Stimulated activated CD4-positive, alpha-beta T cell treated with anti-CD3 and anti-CD28 coated beads, TNF-alpha, amount 100 ng/mL, for 24 hours (primary cell): ENCODE results near the gene GABRQ.
"Not testable (repeated sequence)": the region's sequence is repeated elsewhere in the genome, so short reads cannot be mapped to it uniquely, and the experiment has no call there.

Experiments
- DNase-seq, 3 experiments: peaks; one replicate each; pipeline ENCODE4 v3.0.0-alpha.2; 2020; ENCODE audit warnings: low read depth in 3 of 3

The GABRQ gene

GRCh38 chrX:152658302-152658701 is 20.6 kb downstream of the GABRQ start:
- DNase-seq: no peak

DNA sequence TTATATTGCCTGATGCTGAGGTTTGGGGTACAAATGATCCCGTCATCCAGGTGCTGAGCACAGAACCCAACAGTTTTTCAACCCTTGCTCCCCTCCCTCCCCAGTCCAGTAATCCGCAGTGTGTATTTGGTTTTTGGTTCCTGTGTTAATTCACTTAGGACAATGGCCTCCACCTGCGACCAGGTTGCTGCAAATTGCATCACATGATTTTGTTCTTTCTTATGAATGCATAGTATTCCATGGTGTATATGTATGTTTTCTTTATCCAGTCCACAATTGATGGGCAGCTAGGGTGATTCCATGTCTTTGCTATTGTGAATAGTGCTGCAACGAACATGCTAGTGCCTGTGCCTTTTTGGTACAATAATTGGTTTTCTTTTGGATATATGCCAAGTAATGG is 25.4 kb downstream of the GABRQ start:
- no peak for DNase-seq

GRCh38 chrX:152674135-152674534 is 36.4 kb downstream of the GABRQ start:
- DNase-seq: no peak

DNA sequence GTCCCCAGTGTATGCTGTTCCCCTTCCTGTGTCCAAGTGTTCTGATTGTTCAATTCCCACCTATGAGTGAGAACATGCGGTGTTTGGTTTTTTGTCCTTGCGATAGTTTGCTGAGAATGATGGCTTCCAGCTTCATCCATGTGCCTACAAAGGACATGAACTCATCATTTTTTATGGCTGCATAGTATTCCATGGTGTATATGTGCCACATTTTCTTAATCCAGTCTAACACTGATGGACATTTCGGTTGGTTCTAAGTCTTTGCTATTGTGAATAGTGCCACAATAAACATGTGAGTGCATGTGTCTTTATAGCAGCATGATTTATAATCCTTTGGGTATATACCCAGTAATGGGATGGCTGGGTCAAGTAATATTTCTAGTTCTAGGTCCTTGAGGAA is 37.0 kb downstream of the GABRQ start:
- DNase-seq: not testable (repeated sequence)

- DNase-seq: not testable (repeated sequence)
These were observed 43.3 kb downstream of the GABRQ start for GRCh38 chrX:152681012-152681411.

- not testable (repeated sequence) for DNase-seq
These were observed 60.5 kb downstream of the GABRQ start, which contains the start of gene MAGEA3 for GRCh38 chrX:152697952-152698931. TSS of gene MAGEA3 (plus strand) at chrX:152698794. CDS start at chrX:152700833, 2,039 bp downstream.

DNA sequence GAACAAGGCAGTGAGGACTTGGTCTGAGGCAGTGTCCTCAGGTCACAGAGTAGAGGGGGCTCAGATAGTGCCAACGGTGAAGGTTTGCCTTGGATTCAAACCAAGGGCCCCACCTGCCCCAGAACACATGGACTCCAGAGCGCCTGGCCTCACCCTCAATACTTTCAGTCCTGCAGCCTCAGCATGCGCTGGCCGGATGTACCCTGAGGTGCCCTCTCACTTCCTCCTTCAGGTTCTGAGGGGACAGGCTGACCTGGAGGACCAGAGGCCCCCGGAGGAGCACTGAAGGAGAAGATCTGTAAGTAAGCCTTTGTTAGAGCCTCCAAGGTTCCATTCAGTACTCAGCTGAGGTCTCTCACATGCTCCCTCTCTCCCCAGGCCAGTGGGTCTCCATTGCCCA is 62.7 kb downstream of the GABRQ start:
- DNase-seq: not testable (repeated sequence)

GRCh38 chrX:152706500-152706899 is 68.8 kb downstream of the GABRQ start:
- DNase-seq: not testable (repeated sequence)
